Measurements from ENCODE around the gene GMEB2. TPM values are rescaled to one million over a fixed set of nuclear protein-coding genes. Genes with fewer than 3 reads are reported as not detected.

Gene GMEB2
- total and polyA plus RNA-seq, 2 donors, result 9.3 to 16.3 TPM

DNA sequence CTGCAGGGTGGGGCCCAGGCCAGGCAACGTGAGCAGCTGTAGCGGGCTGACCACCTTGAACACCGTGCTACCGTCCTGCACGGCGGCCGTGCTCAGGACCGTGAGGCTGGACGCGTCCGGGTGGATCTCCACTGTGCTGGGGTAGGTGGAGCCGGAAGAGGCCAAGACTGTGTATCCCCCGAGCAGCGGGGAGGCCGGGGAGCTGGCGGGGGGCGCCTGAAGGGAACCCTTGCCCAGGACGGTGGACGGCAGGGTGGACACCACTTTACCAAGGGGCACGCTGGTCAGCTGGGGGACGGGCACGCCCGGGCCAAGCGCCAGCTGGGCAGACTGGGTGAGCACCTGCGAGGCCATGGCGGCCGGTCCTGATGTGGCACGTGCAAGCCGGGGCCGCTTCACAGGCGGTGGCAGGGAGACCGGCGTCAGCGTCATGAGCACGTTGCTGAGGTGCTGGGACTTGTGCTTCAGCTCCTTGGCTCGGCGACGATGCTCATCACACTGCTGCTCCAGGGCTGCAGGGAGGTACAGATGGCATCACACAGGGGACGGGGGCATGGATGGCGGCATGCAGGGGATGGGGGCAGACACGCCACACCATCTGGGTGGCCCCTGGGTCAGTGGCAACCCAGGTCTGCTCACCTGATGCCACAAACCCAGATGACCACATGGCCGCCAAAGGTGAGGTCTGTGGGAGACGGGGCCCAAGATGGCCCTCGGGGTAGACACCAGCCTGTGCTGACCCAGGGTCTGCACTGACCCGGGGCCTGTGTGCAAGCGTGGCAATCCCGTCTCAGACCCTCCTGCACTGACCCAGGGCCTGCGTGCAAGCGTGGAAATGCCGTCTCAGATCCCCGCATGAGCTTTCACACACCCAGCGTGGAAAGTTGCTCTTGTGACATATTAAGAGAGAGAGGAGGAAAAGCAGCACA, 36.4 kb downstream of the GMEB2 start:
- Histone ChIP-seq H3K27me3 (ENCODE audit: control insufficient read depth in 2 of 2, insufficient read depth in 1 of 2, low read length in 1 of 2) (no peaks in the 10 kb centered on the region), H3K4me3 (ENCODE audit: low read length in 2 of 2) (no peak overlapping the region), H3K9me3 (ENCODE audit: control insufficient read depth in 2 of 2, insufficient read depth in 1 of 2, low read length in 1 of 2) (peaks cover 0 to 1% of the 10 kb centered on the region in 2 donors), H3K4me1 (ENCODE audit: control insufficient read depth in 2 of 2, insufficient read depth in 2 of 2, low read length in 2 of 2) (peaks cover 8 to 29% of the 10 kb centered on the region in 2 donors), H3K36me3 (ENCODE audit: control insufficient read depth in 2 of 2, insufficient read depth in 2 of 2, low read length in 1 of 2) (peaks cover 73 to 79% of the 10 kb centered on the region in 2 donors), H3K27ac (ENCODE audit: low read depth in 1 of 2, low read length in 1 of 2) (no peak overlapping the region)
- DNase-seq (ENCODE audit: low read depth in 6 of 9, low spot score in 9 of 9), result no peak
- 97% methylated on average over 52 of the region's 52 CpGs for WGBS

DNA sequence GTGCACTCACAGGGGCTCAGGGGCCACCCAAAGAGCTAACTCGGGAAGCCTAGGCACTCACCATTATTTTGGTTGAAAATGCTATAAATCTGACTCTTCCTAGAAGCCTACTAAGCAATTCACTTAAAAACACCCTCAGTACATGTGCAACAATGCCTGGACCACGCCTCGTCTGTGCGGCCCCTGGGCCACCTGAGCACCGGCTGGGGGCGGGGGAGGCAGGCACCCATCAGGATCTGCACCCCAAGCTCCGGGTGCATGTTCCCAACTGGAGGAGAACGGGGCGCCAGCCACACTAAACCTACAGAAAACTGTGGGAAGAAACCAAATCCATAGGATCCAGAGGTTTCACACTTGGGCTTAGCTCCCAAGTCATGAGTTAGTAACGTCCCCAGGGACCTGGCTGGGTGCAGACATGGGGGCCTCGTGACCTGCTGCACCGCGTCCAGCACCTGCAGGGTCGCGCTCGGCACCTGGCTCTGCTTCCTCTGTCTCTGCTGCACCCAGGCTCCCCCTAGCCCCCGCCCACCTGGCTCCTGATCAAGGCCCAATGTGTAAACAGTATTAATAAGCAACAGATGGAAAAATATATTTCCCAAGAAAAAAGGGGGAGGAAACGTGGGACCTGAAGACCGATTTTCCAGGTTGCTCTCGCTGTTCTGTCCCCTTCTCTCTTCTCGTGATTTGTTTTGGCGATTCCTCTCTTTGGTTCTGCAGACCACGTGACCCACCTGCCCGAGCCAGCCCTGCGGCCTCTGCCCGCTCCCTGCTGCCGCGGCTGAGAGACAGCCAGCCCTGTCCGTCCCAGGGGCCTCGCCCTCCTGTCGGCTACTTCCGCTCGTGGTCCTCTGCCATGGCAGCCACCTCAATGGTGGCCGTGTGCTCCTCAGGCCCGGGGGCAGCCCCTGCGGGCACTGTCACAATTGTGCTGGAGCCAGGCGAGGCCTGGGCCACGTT, 37.4 kb downstream of the GMEB2 start:
- Histone ChIP-seq H3K9me3 (ENCODE audit: control insufficient read depth in 2 of 2, insufficient read depth in 1 of 2, low read length in 1 of 2) (peaks cover 0 to 1% of the 10 kb centered on the region in 2 donors), H3K27ac (ENCODE audit: low read depth in 1 of 2, low read length in 1 of 2) (no peak overlapping the region), H3K36me3 (ENCODE audit: control insufficient read depth in 2 of 2, insufficient read depth in 2 of 2, low read length in 1 of 2) (peaks cover 69% of the 10 kb centered on the region in 2 donors), H3K27me3 (ENCODE audit: control insufficient read depth in 2 of 2, insufficient read depth in 1 of 2, low read length in 1 of 2) (no peaks in the 10 kb centered on the region), H3K4me3 (ENCODE audit: low read length in 2 of 2) (no peak overlapping the region), H3K4me1 (ENCODE audit: control insufficient read depth in 2 of 2, insufficient read depth in 2 of 2, low read length in 2 of 2) (peaks cover 8 to 29% of the 10 kb centered on the region in 2 donors)
- DNase-seq (ENCODE audit: low read depth in 6 of 9, low spot score in 9 of 9), result no peak
- 97% methylated on average over 38 of the region's 38 CpGs for WGBS

DNA sequence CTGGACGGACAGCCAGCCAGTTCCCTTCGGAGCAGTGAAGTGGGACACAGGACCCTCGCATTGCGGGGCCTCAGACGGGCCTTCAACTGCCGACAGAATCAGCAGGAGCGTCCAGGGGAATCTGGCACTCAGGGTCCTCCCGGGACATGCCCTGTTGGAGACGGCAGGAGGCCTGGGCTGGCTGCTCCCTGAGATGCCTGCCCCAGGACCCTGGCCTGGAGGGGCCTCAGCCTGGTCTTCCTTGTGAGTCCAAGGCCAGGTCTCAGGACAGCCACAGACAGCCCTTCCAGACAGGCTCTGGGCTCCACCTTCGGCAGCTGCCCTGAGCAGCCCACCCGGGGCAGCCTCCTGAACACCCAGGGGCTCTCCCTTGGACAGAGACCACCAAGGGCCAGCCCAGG, 38.3 kb downstream of the GMEB2 start:
- Histone ChIP-seq H3K27me3 (ENCODE audit: control insufficient read depth in 2 of 2, insufficient read depth in 1 of 2, low read length in 1 of 2) (no peaks in the 10 kb centered on the region), H3K36me3 (ENCODE audit: control insufficient read depth in 2 of 2, insufficient read depth in 2 of 2, low read length in 1 of 2) (peaks cover 61% of the 10 kb centered on the region in 2 donors), H3K9me3 (ENCODE audit: control insufficient read depth in 2 of 2, insufficient read depth in 1 of 2, low read length in 1 of 2) (peaks cover 0 to 1% of the 10 kb centered on the region in 2 donors), H3K4me3 (ENCODE audit: low read length in 2 of 2) (no peak overlapping the region), H3K27ac (ENCODE audit: low read depth in 1 of 2, low read length in 1 of 2) (peak overlapping the region in 1 of 2 donors; percentile 19), H3K4me1 (ENCODE audit: control insufficient read depth in 2 of 2, insufficient read depth in 2 of 2, low read length in 2 of 2) (peaks cover 8 to 29% of the 10 kb centered on the region in 2 donors)
- 98% methylated on average over 11 of the region's 11 CpGs for WGBS
- no peak for DNase-seq (ENCODE audit: low read depth in 6 of 9, low spot score in 9 of 9)

DNA sequence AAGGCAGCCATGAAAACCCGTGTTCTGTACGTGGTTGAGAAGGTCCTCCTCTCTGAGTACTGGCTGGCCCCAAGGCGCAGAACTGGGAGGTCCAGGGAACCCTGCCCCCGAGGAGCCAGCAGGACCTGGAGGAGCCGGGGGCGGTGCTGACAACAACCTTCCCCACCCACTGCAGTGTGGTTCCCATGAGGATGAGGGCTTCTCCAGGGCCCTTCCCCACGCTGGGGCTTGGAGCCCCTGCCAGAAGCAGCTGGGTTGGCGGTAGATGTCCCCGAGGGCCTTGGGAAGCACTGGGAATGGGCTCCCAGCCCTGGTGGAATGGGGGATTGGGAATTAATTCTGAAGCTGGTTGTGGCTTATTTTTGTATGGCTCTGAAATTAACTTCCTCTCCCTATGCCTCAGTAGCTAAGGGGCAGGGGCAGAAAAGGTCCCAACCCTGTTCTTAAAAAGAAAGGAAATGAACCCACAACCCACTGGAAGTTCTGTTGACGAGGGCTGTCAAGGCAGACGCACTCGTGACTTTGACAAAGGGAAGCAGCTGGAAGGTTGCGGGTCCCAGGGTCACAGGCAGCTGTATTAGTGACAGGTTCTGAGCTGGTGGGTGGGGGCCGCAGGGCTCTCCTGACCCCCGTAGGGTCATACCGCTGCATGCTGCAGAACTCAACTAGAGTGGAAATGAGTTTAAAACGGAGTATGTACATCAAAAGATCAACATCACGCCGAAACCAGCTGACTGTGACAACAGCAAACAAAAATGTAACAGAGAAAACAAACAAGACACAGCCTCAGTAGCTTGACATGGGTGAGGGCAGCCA, 38.9 kb downstream of the GMEB2 start:
- 37% methylated on average over 19 of the region's 19 CpGs for WGBS
- Histone ChIP-seq H3K4me3 (ENCODE audit: low read length in 2 of 2) (no peak overlapping the region), H3K4me1 (ENCODE audit: control insufficient read depth in 2 of 2, insufficient read depth in 2 of 2, low read length in 2 of 2) (peaks cover 8 to 29% of the 10 kb centered on the region in 2 donors), H3K27ac (ENCODE audit: low read depth in 1 of 2, low read length in 1 of 2) (peak overlapping the region; percentile 15 to 19), H3K27me3 (ENCODE audit: control insufficient read depth in 2 of 2, insufficient read depth in 1 of 2, low read length in 1 of 2) (no peaks in the 10 kb centered on the region), H3K9me3 (ENCODE audit: control insufficient read depth in 2 of 2, insufficient read depth in 1 of 2, low read length in 1 of 2) (peaks cover 0 to 1% of the 10 kb centered on the region in 2 donors), H3K36me3 (ENCODE audit: control insufficient read depth in 2 of 2, insufficient read depth in 2 of 2, low read length in 1 of 2) (peaks cover 54 to 55% of the 10 kb centered on the region in 2 donors)
- DNase-seq (ENCODE audit: low read depth in 6 of 9, low spot score in 9 of 9), result peak in 4 of 9 donors; percentile 28 to 76 (median 37)

- Histone ChIP-seq H3K36me3 (ENCODE audit: control insufficient read depth in 2 of 2, insufficient read depth in 2 of 2, low read length in 1 of 2) (peaks cover 47 to 48% of the 10 kb centered on the region in 2 donors), H3K4me3 (ENCODE audit: low read length in 2 of 2) (no peak overlapping the region)
- WGBS, result 98% methylated on average over 12 of the region's 12 CpGs
Measured at GRCh38 chr20:63587256-63587655, 39.6 kb downstream of the GMEB2 start.

DNA sequence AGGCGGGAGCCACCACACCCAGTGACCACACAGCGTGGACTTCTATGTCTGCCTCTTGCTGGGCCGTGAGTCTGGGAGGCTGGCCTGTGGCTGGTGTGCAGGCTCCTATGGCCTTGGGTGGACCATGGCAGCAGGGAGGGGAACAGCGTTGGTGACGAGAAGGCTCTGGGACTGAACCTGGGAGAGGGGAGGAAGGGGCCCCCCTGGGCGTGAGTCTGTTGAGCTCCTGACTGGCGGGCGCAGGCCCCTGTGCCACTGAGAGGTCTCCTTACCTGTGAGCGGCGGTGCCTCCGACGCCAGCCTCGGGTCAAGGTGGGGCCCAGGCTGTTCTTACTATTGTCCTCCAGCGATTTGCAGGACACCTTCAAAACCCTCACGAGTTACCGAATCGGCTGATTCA, 40.1 kb downstream of the GMEB2 start:
- 98% methylated on average over 17 of the region's 17 CpGs for WGBS
- H3K4me1 ChIP-seq (ENCODE audit: control insufficient read depth in 2 of 2, insufficient read depth in 2 of 2, low read length in 2 of 2), result peaks cover 8 to 29% of the 10 kb centered on the region in 2 donors
- DNase-seq (ENCODE audit: low read depth in 6 of 9, low spot score in 9 of 9), result no peak
- no peaks in the 10 kb centered on the region for H3K27me3 ChIP-seq (ENCODE audit: control insufficient read depth in 2 of 2, insufficient read depth in 1 of 2, low read length in 1 of 2)
- H3K27ac ChIP-seq (ENCODE audit: low read depth in 1 of 2, low read length in 1 of 2), result no peak overlapping the region
- peaks cover 43% of the 10 kb centered on the region in 2 donors for H3K36me3 ChIP-seq (ENCODE audit: control insufficient read depth in 2 of 2, insufficient read depth in 2 of 2, low read length in 1 of 2)
- peaks cover 0 to 1% of the 10 kb centered on the region in 2 donors for H3K9me3 ChIP-seq (ENCODE audit: control insufficient read depth in 2 of 2, insufficient read depth in 1 of 2, low read length in 1 of 2)
- H3K4me3 ChIP-seq (ENCODE audit: low read length in 2 of 2), result no peak overlapping the region

More at GRCh38 chr20:63587256-63587655, 39.6 kb downstream of the GMEB2 start:
- no peak for DNase-seq (ENCODE audit: low read depth in 6 of 9, low spot score in 9 of 9)
- Histone ChIP-seq H3K9me3 (ENCODE audit: control insufficient read depth in 2 of 2, insufficient read depth in 1 of 2, low read length in 1 of 2) (peaks cover 0 to 1% of the 10 kb centered on the region in 2 donors), H3K27ac (ENCODE audit: low read depth in 1 of 2, low read length in 1 of 2) (no peak overlapping the region), H3K27me3 (ENCODE audit: control insufficient read depth in 2 of 2, insufficient read depth in 1 of 2, low read length in 1 of 2) (no peaks in the 10 kb centered on the region), H3K4me1 (ENCODE audit: control insufficient read depth in 2 of 2, insufficient read depth in 2 of 2, low read length in 2 of 2) (peaks cover 8 to 29% of the 10 kb centered on the region in 2 donors)

DNA sequence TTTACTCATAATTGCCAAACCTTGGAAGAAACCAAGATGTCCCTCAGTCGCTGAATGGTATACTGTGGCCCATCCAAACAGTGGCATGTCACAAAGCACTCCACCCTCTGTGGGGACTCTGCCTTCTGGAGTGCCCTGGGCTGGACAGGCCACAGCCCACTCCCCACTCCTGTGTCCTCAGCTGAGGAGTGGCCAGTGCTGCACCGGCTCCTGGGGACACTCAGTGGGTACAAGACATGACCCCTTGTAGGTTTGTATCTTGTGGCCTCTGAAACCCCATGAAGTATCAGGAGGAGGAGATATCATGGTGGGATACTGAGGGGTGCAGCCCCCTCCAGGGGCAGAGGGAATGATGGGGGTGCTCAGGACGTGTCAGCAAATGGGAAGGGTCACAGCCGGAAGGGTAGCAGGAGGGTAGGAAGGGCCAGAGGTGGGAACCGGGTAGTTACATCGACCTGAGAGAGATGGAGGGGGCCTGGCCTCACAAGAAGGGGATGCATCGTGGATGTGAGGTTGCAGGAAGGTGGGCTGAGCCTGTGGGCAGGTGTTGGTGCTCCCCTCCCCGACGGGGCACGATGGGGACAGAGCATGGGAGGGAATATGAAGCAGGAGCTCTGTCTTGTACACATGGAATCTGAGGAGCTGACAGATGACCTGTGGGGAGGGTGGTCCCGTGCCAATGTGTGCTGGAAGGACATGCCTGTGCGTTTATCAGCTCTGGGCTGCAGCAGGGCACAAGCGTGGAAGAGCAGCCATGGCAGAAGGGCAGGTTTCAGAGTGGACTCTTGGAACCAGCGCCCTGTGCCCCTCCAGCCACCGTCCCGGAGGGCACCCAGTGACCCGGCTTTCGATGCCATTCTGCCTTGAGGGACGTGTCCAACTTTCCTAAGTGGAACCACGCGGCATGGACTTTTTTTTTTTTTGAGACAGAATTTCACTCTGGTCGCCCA, 41.0 kb downstream of the GMEB2 start:
- DNase-seq (ENCODE audit: low read depth in 6 of 9, low spot score in 9 of 9), result no peak

More for the DNA sequence above, 41.0 kb downstream of the GMEB2 start:
- Histone ChIP-seq H3K4me3 (ENCODE audit: low read length in 2 of 2) (no peak overlapping the region), H3K9me3 (ENCODE audit: control insufficient read depth in 2 of 2, insufficient read depth in 1 of 2, low read length in 1 of 2) (no peaks in the 10 kb centered on the region), H3K27ac (ENCODE audit: low read depth in 1 of 2, low read length in 1 of 2) (no peak overlapping the region), H3K36me3 (ENCODE audit: control insufficient read depth in 2 of 2, insufficient read depth in 2 of 2, low read length in 1 of 2) (peaks cover 34 to 36% of the 10 kb centered on the region in 2 donors), H3K27me3 (ENCODE audit: control insufficient read depth in 2 of 2, insufficient read depth in 1 of 2, low read length in 1 of 2) (peaks cover 0 to 4% of the 10 kb centered on the region in 2 donors), H3K4me1 (ENCODE audit: control insufficient read depth in 2 of 2, insufficient read depth in 2 of 2, low read length in 2 of 2) (peaks cover 8 to 29% of the 10 kb centered on the region in 2 donors)
- WGBS, result 95% methylated on average over 22 of the region's 22 CpGs

All from thymus (tissue), 11 donors.